ENCODE data around the gene TMEM63A.
"Not testable (repeated sequence)": the region's sequence is repeated elsewhere in the genome, so short reads cannot be mapped to it uniquely, and the experiment has no call there.

Gene TMEM63A

DNA sequence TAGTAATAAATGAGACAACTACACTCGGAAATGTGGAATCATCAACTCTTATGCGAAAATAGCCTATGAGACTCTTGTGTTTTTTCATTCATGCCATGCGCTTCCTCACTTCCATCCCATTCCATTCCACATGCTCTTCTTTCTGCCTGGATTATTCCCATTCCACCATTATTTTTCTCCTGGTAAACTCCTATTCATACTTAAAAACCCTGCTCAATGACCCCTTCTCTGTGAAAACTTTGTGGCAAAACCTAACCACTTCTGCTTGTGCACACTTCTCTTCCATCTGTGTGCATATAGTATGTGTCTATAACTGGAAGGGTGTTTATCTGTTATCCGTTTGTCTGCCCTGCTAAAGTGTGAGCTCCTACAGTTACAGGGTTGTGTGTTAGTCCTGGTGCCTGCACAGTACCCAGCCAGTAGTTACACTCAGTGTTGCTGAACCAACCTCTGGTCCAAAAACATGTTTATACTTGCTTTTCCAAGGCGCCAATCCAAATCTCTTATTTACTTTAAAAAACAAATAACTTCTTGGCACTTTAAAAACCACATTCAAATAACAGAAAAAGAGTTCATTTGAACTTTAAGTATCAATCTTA lies 61.6 kb downstream of the TMEM63A start:
- DNase-seq (ENCODE audit: low read depth, low spot score), result no peak

DNA sequence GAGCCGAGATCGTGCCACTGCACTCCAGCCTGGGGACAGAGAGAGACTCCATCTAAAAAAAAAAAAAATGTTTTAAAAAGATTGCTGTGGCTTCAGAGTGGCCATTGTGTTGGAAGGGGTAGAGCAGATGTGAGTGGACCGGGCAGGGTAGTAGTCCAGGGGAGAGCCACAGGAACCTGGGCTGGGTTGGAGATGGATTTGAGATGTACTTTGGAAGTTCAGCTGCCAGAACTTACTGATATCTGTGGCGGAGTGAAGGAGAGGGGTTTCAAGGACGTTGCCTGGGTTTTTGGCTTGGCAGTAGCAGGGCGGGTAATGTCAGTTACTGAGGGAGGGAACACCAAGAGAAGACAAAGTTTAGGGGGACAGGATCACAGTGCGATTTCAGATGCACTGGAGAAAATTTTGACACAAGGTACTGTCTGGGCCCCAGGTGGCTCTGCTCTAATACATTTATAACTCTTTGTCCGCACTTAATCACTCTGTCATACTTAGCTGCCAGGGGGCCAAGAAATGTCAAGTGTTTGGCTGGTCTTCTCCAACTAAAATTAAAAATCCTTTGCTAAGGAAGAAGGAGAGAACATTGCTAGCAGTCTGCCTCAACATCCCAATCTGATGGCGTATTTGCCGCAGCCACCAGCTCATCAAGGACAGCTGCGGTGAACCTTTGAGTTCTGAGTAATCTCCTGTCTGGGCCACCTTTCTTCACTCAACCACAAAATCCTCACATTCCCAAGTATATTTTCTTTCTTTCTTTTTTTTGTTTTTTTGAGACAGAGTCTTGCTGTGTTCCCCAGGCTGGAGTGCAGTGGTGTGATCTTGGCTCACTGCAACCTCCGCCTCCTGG lies 62.6 kb downstream of the TMEM63A start:
- no peak for DNase-seq (ENCODE audit: low read depth, low spot score)

DNA sequence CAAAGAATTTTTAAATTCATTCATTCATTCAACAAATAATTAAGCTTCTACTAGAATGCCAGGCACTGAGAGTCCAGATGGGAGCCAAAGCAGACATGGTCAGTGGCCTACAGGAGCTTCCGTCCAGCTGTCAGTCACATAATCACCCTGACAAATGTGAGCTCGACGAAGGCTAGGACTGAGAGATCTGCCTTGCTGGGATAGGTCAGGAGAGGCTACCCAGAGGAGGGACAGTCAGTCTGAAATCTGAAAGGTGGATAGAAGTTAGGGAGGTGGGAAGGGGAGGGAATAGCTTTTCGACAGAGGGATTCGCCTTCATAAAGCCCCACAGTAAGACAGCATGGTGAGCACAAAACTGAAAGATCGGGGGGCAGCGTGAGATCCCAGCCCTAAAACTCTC lies 64.0 kb downstream of the TMEM63A start:
- no peak for DNase-seq (ENCODE audit: low read depth, low spot score)

DNA sequence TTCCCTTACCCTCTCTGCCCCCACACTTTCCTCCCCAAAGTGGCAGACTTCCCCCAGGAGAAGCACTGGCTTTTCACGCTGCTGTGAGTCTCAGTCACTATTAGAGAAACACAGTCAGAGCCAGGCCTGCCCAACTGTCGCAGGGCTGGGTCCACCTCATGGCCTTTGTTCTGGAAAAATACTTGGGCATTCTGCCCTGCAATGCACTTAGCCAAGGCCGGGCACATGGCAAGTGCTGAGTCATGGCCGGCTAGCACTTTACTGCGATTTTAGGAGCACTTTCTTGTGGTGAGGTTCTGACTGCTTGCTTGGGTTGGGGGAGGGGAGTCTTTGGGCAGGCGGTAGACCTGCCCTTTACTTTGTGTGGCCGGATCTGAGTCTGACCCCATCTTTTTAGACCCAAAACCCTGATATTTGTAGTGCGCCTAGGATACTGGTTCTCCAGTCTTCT lies 64.5 kb downstream of the TMEM63A start:
- no peak for DNase-seq (ENCODE audit: low read depth, low spot score)

DNA sequence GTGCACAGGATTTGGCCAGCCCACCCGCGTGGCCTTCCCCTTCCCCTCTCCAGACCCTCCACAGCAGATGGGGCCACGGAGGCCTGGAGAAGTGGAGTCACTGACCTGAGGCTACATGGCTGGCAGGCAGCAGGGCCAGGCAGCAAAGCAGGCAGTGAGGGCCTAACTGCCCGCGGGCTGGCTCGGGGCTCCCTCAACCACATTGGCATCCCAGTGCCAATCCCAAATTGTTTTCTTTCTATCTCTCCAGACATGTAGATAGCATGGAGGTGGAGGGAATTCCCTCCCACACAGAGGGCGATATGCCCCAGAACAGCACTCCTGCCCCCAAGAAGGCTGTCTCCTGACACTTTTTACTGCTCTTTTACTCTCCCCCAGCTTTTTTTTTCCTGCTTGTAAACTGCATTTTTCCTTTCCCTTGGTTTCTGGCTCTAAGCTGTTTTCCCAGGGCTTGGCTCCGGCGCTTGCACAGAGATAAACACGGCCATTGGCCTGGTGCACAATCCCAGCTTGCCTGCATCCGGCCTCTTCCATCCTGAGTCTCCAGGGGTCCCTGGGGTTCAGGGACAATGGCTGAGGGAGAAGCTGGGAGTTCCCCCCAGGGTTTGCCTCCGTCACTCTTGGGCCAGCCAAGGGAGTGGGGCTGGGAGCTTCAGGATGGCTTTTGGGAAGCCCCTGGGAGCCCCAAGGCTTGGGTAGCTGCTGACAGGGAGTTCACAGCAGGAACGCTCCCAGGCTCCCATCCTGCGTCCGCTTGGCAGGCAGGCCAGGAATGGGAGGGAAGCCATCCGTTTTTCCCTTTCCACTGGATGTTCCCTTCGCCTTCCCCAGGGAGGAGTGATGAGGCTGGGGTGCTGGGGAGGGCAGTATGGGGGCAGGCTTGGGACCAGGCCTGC lies 65.3 kb downstream of the TMEM63A start:
- no peak for DNase-seq (ENCODE audit: low read depth, low spot score)

DNA sequence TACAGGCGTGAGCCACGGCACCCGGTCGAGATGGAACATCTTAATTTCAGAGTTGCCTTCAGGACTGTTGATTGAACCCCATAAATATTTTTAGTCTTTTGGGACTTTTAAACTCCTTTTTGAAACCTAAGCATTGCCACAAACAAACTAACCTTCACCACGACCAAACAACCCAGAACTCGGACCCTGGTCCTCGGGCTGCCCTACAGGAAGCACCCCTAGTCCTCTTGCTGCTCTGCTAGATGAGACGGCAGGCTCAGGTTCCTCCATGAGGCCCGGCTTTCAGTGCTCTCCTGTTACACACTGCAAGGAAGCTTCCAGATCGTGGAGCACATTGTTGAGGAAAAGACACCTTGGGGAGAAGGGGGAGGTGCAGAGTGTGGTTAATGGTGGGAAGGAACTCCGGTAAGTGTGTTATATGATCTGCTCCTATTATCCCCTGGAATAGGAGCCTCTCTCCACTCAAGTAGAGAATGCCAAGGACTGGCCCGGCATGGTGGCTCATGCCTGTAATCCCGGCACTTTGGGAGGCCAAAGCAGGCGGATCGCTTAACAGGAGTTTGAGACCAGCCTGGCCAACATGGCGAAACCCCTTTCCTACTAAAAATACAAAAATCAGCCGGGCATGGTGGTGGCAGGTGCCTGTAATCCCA lies 66.5 kb downstream of the TMEM63A start:
- DNase-seq (ENCODE audit: low read depth, low spot score), result no peak

DNA sequence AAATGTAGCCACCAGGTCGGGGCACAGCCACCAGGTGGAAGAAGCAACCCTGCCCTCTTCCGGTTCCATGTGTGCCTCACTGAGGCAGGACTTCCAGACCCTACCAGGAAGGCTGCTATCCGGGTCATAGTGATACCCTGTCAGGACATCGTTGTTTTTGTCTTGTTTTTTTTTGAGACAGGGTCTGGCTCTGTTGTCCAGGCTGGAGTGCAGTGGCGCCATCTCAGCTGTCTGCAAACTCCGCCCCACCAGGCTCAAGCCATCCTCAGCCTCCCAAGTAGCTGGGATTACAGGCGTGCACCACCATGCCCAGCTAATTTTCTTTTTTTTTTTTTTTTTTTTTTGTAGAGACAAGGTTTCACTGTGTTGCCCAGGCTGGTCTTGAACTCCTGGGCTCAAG lies 67.1 kb downstream of the TMEM63A start:
- not testable (repeated sequence) for DNase-seq (ENCODE audit: low read depth, low spot score)

DNA sequence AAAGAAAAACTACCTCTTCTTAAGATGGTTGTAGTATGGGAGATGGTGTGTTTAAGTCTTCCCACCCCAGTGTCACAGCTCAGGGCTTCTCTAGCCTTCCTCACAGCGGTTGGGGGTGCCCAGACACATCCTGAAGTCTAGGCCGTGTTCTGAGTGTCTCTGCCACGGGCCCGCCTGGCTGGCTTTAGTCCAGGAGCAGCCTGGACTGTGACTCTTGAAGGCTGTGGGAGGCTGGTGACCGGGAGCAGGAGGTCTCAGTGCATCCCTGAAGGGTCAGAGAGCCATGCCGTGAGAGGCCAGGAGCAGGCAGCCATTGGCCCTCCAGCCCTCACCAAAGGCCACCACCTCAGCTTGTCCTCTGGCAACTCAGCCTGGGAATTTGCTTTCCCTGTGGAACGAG lies 67.8 kb downstream of the TMEM63A start:
- DNase-seq (ENCODE audit: low read depth, low spot score), result no peak

DNA sequence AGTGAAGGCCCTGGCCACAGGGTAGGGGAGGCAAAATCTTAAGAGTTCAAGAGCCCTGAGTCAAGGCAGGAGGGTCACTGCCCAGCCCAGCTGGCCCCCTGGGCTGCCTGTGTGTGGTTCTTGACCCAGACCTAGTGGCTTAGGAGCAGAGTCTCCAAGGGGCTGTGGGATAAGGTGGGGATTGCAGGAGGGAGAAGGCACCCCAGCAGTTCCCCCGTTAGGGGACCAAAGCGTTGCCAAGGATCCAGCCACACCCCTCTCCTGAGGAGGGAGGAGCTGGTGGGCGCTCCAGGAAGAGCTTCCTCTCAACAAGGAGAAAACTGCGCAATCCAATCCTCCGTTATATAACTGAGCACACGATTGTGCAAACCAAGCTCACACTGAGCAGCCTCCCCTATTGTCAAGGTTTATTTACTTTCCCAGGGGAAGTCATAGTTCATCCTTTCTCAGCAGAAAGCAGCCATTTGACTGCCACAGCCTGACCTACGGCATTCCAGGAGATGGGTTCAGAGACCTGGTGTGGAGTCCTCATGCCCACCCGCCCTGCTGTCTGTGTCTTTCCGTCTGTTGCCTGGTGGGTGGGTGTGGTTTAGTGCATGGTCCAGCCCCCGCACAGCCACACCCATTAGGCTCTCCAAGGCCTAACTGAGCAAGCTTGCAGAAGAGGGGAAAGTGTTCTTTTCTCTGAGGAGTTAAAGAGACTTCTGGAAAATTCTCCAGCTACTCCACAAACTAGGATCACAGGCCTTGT lies 68.8 kb downstream of the TMEM63A start:
- no peak for DNase-seq (ENCODE audit: low read depth, low spot score)

DNA sequence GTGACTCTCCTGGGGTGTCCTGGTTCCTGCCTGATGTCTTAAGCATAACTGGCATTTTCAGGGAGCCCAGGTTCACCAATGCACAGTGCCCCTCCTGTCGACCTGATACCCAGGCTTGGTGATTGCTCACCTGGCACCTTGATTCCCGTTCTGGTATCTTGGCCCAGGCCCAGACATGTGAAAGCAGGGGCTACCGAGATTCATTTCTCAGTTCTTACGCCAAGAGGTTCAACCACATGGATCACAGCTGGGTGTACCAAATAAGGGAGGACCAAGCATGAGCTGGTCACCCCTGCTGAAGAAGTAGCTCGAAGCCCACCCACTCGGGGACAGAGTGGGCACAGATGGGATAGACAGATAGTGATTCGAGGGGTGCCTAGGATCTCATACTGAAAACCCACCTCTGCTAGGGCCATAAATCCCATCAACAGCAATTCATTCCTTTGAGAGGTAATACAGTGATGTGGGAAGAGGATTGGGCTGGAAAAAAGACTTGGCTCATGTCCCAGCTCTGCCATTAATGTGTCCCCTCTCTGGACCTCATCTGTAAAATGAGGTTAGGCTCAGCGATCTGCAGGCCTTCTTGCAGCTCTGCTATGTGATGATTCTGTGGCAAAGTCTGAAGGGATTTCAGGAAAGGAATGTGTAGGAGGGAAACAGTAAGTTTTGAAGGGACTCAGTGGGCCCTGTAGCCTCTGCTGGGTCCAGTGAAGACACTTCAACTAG lies 69.5 kb downstream of the TMEM63A start:
- DNase-seq (ENCODE audit: low read depth, low spot score), result no peak

DNA sequence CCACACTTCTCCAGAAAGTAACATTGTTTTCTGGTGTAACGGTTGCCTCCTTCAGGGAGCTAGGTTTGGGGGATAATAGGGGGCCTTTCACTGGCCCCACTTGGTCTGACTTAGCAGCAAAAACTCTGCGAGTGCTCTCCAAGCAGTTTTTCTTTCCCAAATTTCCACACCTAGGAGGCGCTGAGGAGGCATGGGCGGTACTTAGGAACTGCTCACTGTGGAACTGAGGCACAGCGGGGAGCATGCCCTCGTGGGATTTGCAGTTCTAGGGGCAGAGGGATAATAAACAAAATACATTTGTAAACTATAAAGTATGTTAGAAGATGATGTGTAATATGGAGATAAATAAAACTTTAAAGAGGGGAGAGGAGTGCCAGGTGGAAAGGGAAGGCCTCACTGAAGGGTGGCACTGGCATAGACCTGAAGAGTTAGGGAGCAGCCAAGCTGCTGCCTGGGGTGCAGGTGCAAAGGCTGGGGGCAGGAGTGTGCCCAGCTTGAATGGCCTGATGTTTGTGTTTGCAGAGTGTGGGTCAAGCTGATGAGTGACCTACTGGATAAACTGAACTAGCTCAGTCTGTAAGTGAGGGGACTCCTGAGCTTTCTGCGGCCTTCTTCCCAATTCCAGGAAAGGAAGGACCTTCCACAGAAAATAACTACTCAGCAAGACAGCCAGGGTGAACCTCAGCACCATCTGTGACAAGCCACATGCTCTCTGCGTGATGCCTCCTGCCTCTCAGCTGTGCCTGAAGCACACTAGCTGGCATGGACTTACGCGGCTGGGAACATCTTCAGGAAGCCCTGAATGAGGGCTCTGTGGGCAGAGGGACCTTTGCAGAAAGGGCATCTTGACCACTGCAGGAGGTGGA lies 70.3 kb downstream of the TMEM63A start:
- no peak for DNase-seq (ENCODE audit: low read depth, low spot score)

DNA sequence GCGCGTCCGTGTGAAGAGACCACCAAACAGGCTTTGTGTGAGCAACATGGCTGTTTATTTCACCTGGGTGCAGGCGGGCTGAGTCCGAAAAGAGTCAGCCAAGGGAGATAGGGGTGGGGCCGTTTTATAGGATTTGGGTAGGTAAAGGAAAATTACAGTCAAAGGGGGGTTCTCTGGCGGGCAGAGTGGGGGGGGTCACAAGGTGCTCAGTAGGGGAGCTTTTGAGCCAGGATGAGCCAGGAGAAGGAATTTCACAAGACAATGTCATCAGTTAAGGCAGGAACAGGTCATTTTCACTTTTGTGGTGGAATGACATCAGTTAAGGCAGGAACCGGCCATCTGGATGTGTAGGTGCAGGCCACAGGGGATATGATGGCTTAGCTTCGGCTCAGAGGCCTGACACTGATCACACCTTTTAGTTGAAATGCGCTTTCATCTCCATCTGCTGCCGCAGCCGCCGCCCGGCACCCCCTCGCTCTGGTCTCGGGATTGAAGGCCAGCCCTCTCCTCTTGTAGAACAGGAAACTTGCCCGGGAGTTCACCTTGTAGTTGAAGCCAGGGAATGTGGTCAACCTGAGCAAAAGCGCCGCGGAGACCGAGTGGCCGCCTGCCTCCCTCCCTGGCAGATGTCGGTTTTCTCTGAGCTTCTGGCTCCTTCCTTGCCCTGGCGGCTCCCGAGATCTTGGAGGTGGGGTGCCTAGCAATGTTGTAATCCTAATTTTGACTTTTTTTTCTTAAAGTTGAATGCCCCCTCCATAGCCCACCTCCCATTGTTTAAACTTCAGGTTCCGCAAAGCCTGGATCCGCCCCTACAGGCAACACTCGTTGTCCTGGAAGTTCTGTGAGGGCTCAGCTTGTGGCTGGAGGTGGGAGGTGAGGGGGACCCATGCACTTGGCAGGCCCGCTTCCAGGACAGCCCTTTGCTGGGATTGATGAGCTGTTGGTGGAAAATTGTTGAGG lies 71.3 kb downstream of the TMEM63A start:
- not testable (repeated sequence) for DNase-seq (ENCODE audit: low read depth, low spot score)

DNA sequence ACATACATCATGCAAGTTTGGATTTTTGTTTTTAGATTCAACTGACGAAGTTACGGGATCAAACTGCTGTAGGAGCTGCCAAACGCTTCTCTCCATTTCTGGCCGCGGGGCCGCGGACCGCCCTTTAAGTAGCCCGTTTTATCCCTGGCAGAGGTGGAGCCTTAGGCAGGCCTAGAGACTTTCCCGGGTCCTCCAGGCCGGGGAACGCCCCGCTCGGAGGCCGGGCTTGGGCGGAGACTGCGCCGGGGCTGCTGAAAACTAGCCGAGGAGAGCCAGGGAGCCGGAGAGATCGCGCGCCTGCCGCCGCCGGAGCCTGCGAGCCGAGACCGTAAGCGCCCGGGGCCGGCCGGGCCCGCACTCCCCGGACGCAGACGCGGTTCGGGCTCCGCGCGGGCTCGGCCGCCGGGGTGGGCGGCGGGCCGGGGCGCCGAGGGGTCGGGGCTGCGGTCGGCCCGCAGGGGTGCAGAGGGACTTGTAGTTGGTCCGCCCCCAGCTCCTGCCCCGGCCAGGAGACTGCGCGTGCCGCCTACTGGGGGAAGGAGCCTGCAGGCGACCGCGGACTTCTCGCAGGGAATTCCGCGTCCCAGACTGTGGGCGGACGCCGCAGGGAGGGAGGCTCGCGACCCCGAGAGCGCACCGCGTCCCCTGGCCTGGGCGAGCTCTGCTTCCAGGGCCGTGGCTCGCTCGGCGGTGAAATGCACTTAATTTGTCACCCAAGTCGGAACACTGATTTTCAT lies 72.2 kb downstream of the TMEM63A start, which contains the start of gene EPHX1:
TSS of gene EPHX1 (plus strand) at position 283 of the 737 bp plus-strand sequence. CDS start 18,606 bp downstream, outside the sequence.
- DNase-seq (ENCODE audit: low read depth, low spot score), result no peak

DNA sequence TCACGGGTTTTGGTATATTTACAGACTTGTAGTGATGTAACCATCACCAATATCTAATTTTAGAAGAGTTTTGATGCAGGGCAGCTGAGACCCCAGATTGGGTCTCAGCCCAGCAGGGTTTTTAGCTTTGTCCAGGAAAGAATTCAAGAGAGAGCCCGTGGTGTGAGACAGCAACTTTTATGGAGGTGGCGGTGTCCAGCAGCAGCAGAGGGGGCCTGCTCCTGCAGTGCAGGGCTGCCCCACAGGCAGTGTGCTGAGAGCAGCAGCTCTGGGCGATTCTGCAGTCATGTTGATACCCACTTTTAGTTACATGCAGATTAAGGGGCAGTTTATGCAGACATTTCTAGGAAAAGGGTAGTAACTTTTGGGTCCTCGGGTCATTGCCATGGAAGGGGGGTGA lies 74.0 kb downstream of the TMEM63A start:
- no peak for DNase-seq (ENCODE audit: low read depth, low spot score)

DNA sequence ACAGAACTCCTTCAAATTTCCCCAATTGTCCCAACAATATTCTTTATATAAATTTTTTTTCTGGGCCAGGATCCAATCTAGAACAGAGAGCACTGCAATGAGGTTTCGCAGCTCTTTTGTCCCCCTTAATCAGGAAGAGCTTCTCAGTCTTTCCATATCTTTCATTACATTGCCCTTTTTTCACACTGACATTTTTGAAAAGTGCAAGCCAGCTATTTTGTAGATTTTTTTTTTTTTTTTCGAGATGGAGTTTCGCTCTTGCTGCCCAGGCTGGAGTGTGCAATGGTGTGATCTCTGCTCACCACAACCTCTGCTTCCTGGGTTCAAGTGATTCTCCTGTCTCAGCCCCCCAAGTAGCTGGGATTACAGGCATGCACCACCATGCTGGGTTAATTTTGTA lies 75.4 kb downstream of the TMEM63A start:
- not testable (repeated sequence) for DNase-seq (ENCODE audit: low read depth, low spot score)

DNA sequence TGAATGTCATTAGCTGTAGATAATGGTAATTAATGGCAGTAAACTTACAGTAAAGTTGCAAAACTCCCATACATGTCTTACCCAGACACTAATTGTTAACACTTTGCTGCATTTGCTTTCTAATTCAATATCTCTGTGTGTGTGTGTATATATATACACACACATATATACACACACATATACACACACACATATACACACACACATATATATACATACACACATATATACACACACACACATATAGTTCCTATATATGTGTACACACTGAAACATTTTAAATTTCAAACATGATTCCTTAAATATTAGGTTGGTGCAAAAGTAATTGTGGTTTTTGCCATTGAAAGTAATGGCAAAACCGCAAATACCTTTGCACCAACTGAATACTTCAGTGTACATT lies 75.9 kb downstream of the TMEM63A start:
- DNase-seq (ENCODE audit: low read depth, low spot score), result no peak

DNA sequence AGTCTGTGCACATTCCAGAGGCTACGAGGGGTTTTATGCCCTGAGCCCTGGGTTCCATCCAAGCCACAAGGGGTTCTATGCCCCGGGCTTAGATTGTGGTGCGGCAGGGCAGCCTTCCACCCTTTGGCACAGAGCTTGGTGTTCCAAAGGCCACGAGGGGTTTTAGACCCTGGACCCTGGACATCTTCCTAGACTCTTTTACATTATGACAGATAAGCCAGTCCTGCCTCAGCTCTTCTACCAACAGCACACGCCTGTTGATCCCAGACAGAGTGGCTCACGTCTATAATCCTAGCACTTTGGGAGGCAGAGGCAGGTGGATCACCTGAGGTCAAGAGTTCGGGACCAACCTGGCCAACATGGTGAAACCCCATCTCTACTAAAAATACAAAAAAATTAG lies 81.0 kb downstream of the TMEM63A start:
- not testable (repeated sequence) for DNase-seq (ENCODE audit: low read depth, low spot score)
